BE2C (cell line): ENCODE measurements around the gene MAP3K20. TPM values are rescaled to one million over a fixed set of nuclear protein-coding genes. Genes with fewer than 3 reads are reported as not detected.
A peak's percentile ranks its signal among the peaks of the same experiment; 100 is the strongest.

Source experiments
- DNase-seq: peaks from one replicate; pipeline ENCODE4 v3.0.0-alpha.2; 2020
- H3K27me3 ChIP-seq: fragments of 250-450 bp; sonication (Bioruptor Pico); 2 replicates; pipeline ENCODE4 v1.5.1; 2020; ENCODE audit warnings: mild to moderate bottlenecking
- H3K36me3 ChIP-seq: fragments of 250-450 bp; sonication (Bioruptor Pico); 2 replicates; pipeline ENCODE4 v1.5.1; 2020; ENCODE audit warnings: mild to moderate bottlenecking
- H3K4me1 ChIP-seq: fragments of 250-450 bp; sonication (Bioruptor Pico); 2 replicates; pipeline ENCODE4 v1.5.1; 2020
- H3K4me3 ChIP-seq: 2 replicates; pipeline ENCODE4 v1.5.1; 2011; ENCODE audit warnings: low read depth, low read length
- H3K9me3 ChIP-seq: fragments of 250-450 bp; sonication (Bioruptor Pico); 2 replicates; pipeline ENCODE4 v1.5.1; 2020
- polyA plus RNA-seq: library from polyadenylated mRNA; unstranded; fragments of >200 nt; gene quantifications from one replicate; pipeline ENCODE4 v1.2.1, GENCODE V29; 2012; ENCODE audit warnings: low read depth, missing spikeins; ENCODE audit not compliant: insufficient read length, insufficient read depth
- TF ChIP-seq, protein P1 (sequence below): IDR thresholded peaks from 2 replicates; pipeline ENCODE4 v1.5.1; 2012; ENCODE audit warnings: mild to moderate bottlenecking, low read depth, low read length

MAP3K20 gene
- 2.5 TPM for polyA plus RNA-seq

DNA sequence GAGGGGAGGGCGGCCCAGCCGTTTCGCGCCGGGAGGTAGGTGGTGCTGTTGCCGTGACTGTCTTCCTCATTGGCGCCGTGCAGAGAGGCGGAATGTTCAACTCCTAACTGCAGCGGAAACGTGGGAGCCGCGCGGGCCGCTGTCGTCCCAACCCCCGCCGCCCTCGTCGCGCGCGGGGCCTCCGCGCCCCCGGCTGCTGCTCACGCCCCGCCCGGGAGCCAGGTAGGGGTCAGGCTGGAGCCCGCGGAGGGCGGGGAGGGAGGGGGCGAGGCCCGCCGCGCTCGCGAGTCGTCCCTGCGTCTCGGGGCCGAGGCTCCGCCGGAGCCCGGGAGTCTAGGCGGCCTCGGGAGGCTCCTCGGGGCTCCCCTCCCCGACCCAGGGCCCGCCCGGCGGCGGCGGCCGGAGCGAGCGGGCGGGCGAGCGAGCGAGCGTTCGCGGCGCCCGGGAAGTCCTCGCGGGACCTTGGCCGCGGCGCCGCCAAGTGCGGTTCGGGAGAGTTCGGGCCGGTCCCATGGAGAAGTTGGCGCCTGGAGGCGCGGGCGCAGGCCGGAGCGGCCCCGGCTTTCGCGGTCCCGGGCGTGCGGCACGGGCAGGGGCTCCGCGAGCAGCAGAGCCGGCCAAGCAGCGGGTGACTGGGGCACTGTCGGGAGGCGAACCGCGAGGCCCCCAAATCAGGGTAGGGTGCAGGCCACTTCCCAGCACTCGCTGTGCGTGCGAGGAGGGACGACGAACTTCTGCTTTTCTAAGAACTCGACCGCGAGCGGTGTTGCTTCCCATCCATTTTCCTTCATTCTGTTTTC, at the start of gene MAP3K20:
Gene MAP3K20 (plus strand): TSS at position 66 of the 800 bp plus-strand sequence. CDS start 15,186 bp downstream, outside the sequence.
- Histone ChIP-seq H3K27me3 (no peaks in the 10 kb centered on the region), H3K36me3 (no peaks in the 10 kb centered on the region), H3K4me3 (peak within 1 kb of the TSS; percentile 76), H3K9me3 (no peaks in the 10 kb centered on the region), H3K4me1 (no peaks in the 10 kb centered on the region)
- peak; percentile 63 for DNase-seq
- TF ChIP-seq, protein P1, sequence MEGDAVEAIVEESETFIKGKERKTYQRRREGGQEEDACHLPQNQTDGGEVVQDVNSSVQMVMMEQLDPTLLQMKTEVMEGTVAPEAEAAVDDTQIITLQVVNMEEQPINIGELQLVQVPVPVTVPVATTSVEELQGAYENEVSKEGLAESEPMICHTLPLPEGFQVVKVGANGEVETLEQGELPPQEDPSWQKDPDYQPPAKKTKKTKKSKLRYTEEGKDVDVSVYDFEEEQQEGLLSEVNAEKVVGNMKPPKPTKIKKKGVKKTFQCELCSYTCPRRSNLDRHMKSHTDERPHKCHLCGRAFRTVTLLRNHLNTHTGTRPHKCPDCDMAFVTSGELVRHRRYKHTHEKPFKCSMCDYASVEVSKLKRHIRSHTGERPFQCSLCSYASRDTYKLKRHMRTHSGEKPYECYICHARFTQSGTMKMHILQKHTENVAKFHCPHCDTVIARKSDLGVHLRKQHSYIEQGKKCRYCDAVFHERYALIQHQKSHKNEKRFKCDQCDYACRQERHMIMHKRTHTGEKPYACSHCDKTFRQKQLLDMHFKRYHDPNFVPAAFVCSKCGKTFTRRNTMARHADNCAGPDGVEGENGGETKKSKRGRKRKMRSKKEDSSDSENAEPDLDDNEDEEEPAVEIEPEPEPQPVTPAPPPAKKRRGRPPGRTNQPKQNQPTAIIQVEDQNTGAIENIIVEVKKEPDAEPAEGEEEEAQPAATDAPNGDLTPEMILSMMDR = 0 out of 2 replicates have a peak, but pooled peaks have one; percentile 19

DNA sequence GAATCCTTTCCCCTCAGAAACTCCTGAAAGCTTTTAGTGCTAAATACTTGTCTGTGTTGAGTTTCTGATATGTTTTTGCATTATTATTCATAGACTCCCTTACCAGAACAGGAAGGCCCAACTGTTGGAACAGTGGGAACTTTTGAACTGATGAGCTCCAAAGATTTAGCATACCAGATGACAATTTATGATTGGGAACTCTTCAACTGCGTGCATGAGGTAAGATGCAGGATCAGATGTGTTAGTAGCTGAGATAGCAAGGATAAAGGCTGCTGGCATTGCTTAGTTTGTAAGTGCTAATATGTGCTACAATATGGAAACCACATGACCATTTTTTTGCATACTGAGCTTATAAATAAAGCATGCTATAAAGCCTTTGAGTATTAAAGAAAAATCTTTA, 49.2 kb upstream of the MAP3K20 start:
- DNase-seq = no peak
- H3K9me3 ChIP-seq = no peaks in the 10 kb centered on the region
- no peaks in the 10 kb centered on the region for H3K4me1 ChIP-seq
- TF ChIP-seq, protein P1 = no peak
- no peaks in the 10 kb centered on the region for H3K27me3 ChIP-seq
- H3K36me3 ChIP-seq = no peaks in the 10 kb centered on the region
- H3K4me3 ChIP-seq = no peak overlapping the region

DNA sequence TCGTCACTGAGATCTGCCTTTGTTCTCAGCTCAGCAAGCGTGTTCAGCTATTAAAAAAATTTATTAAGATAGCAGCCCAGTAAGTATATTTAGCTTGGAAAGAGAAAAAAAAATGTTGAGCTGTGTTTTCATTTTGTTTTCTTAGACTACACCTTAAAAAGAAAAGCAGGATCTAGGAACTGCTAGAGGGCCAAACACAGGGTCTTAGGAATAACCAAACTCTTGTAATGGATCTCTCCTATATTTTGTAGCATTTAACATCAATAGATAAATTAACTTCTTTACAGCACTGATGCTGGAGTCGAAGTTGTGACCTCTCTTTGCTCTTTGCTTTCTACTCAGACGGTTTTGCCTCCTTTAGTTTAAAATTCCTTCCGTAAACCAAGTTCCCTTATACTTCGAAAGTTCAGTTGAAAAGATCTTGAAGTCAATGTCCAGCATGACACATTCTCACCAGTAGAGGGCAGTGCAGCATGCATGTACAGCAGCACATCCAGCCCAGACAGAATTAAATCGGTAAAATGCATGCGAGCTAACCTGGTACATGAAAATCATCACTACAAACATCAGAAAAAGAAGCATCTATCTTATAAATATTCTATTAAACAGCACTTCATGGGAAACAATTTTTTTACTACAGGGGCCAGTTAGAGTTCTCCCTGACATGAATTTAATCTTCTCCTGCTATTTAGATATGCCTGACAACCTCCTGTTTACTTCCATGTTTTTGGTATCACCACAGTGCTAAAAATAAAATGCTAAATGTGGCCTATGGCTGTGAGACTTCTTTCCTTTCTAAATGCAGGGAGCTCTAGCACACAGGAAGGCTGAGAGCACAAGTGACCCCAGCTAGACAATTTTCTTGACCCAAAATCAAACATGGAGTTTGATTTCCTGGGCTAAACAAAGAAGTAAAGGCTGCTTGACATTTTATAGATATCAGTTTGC, 48.2 kb upstream of the MAP3K20 start:
- DNase-seq = peak; percentile 71
- TF ChIP-seq, protein P1 = peak; percentile 85
- Histone ChIP-seq H3K27me3 (no peaks in the 10 kb centered on the region), H3K4me3 (no peak overlapping the region), H3K36me3 (no peaks in the 10 kb centered on the region), H3K4me1 (no peaks in the 10 kb centered on the region), H3K9me3 (no peaks in the 10 kb centered on the region)

DNA sequence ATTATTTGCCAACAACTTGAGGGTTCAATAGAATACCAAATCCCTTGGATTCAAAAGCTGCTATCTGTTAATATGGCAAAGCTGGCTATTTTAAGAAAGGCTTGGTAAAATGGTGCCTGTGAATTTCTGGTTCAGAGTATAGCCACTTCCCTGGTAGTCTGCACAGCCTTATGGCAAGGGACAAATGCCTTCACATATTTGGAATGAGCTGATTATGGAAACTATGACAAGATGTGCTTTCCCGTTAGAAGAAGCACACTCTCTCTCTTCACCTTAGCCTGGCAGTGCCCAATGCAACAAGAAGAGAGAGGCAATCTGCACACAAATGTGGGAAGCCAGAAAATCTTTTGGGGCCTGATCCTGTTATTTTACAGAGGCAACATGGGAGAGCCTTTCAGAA, 47.5 kb upstream of the MAP3K20 start:
- no peaks in the 10 kb centered on the region for H3K27me3 ChIP-seq
- no peaks in the 10 kb centered on the region for H3K36me3 ChIP-seq
- no peak overlapping the region for H3K4me3 ChIP-seq
- DNase-seq = no peak
- TF ChIP-seq, protein P1 = no peak
- no peaks in the 10 kb centered on the region for H3K9me3 ChIP-seq
- H3K4me1 ChIP-seq = no peaks in the 10 kb centered on the region

DNA sequence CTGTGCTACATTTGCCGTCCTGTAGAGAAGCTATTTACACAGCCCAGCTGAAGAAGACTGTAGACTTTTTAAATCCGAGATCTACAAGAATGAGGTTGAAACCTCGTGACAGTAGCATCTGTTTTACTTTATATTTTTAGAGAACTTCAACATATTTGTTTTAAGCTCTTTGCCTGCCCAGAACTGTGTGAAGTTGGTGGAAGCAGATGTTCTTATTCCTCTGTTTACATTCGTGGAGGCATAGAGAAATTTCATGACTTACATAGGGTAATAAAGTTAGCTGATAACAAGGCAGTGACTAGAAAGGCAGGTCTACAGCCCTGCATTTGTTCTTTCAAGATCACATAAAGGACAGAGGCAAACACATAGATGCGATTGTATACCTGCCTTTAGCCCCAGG, 47.0 kb upstream of the MAP3K20 start:
- H3K4me1 ChIP-seq = no peaks in the 10 kb centered on the region
- H3K4me3 ChIP-seq = no peak overlapping the region
- no peaks in the 10 kb centered on the region for H3K36me3 ChIP-seq
- H3K9me3 ChIP-seq = no peaks in the 10 kb centered on the region
- TF ChIP-seq, protein P1 = no peak
- no peaks in the 10 kb centered on the region for H3K27me3 ChIP-seq
- no peak for DNase-seq
